Measurements from ENCODE around the gene OLFM1. TPM values are rescaled to one million over a fixed set of nuclear protein-coding genes. Genes with fewer than 3 reads are reported as not detected.
"Not testable (repeated sequence)": the region's sequence is repeated elsewhere in the genome, so short reads cannot be mapped to it uniquely, and the experiment has no call there.

OLFM1 gene
- total RNA-seq, 2 experiments from 2014 or later: not detected

- H3K4me3 Mint-ChIP-seq: no peak overlapping the region
- POLR2A ChIA-PET: no interaction called here
- DNase-seq: no peak
- peaks cover 7% of the 10 kb centered on the region for H3K4me1 Mint-ChIP-seq
- H3K36me3 Mint-ChIP-seq: no peaks in the 10 kb centered on the region
- no peaks in the 10 kb centered on the region for H3K9me3 Mint-ChIP-seq
- peaks cover 23% of the 10 kb centered on the region for H3K27me3 Mint-ChIP-seq
- no peak overlapping the region for H3K27ac Mint-ChIP-seq
- ATAC-seq (ENCODE audit: low read depth): no peak
Measured at GRCh38 chr9:135105211-135105745, 17.8 kb downstream of the OLFM1 start.

- no peak for DNase-seq
- ATAC-seq (ENCODE audit: low read depth): no peak
- POLR2A ChIA-PET: no interaction called here
- Mint-ChIP-seq H3K4me3 (no peak overlapping the region), H3K4me1 (peaks cover 7% of the 10 kb centered on the region), H3K9me3 (no peaks in the 10 kb centered on the region), H3K27ac (no peak overlapping the region), H3K27me3 (peaks cover 26% of the 10 kb centered on the region), H3K36me3 (no peaks in the 10 kb centered on the region)
Measured at GRCh38 chr9:135105938-135106491, 18.5 kb downstream of the OLFM1 start.

- H3K9me3 Mint-ChIP-seq: no peaks in the 10 kb centered on the region
- no peak overlapping the region for H3K4me3 Mint-ChIP-seq
- H3K36me3 Mint-ChIP-seq: no peaks in the 10 kb centered on the region
- H3K27me3 Mint-ChIP-seq: peaks cover 26% of the 10 kb centered on the region
- POLR2A ChIA-PET: no interaction called here
- no peak for DNase-seq
- no peak for ATAC-seq (ENCODE audit: low read depth)
- H3K27ac Mint-ChIP-seq: no peak overlapping the region
- peaks cover 7% of the 10 kb centered on the region for H3K4me1 Mint-ChIP-seq
Measured at GRCh38 chr9:135106551-135107270, 19.2 kb downstream of the OLFM1 start.

- no peaks in the 10 kb centered on the region for H3K9me3 Mint-ChIP-seq
- no peak overlapping the region for H3K27ac Mint-ChIP-seq
- ATAC-seq (ENCODE audit: low read depth): no peak
- peaks cover 26% of the 10 kb centered on the region for H3K27me3 Mint-ChIP-seq
- H3K4me1 Mint-ChIP-seq: peaks cover 7% of the 10 kb centered on the region
- DNase-seq: no peak
- no peaks in the 10 kb centered on the region for H3K36me3 Mint-ChIP-seq
- POLR2A ChIA-PET: no interaction called here
- H3K4me3 Mint-ChIP-seq: no peak overlapping the region
Measured at GRCh38 chr9:135107581-135108235, 20.2 kb downstream of the OLFM1 start.

- Mint-ChIP-seq H3K4me3 (no peak overlapping the region), H3K27me3 (peaks cover 26% of the 10 kb centered on the region), H3K4me1 (peaks cover 7% of the 10 kb centered on the region), H3K9me3 (no peaks in the 10 kb centered on the region), H3K27ac (no peak overlapping the region), H3K36me3 (no peaks in the 10 kb centered on the region)
- DNase-seq (no peak), ATAC-seq (ENCODE audit: low read depth) (peak; percentile 33)
- POLR2A ChIA-PET: no interaction called here
Measured at GRCh38 chr9:135108831-135109510, 21.5 kb downstream of the OLFM1 start.

- ATAC-seq (ENCODE audit: low read depth): no peak
- Mint-ChIP-seq H3K9me3 (no peaks in the 10 kb centered on the region), H3K4me1 (peaks cover 7% of the 10 kb centered on the region), H3K27me3 (peaks cover 26% of the 10 kb centered on the region), H3K36me3 (no peaks in the 10 kb centered on the region), H3K4me3 (no peak overlapping the region), H3K27ac (no peak overlapping the region)
- no peak for DNase-seq
- POLR2A ChIA-PET: no interaction called here
Measured at GRCh38 chr9:135109650-135110049, 22.2 kb downstream of the OLFM1 start.

GRCh38 chr9:135110416-135110815, 22.9 kb downstream of the OLFM1 start:
- ATAC-seq (ENCODE audit: low read depth) (no peak), DNase-seq (no peak)
- H3K36me3 Mint-ChIP-seq: no peaks in the 10 kb centered on the region
- peaks cover 7% of the 10 kb centered on the region for H3K4me1 Mint-ChIP-seq
- H3K27me3 Mint-ChIP-seq: peaks cover 26% of the 10 kb centered on the region
- no peak overlapping the region for H3K27ac Mint-ChIP-seq
- H3K4me3 Mint-ChIP-seq: no peak overlapping the region
- no peaks in the 10 kb centered on the region for H3K9me3 Mint-ChIP-seq
- POLR2A ChIA-PET: no interaction called here

- H3K4me1 Mint-ChIP-seq; H3K4me3 Mint-ChIP-seq; DNase-seq; POLR2A ChIA-PET; ATAC-seq (ENCODE audit: low read depth); H3K36me3 Mint-ChIP-seq; H3K27ac Mint-ChIP-seq; H3K9me3 Mint-ChIP-seq: not testable (repeated sequence)
- peaks cover 26% of the 10 kb centered on the region for H3K27me3 Mint-ChIP-seq
Measured at GRCh38 chr9:135111600-135111999, 24.1 kb downstream of the OLFM1 start.

- Mint-ChIP-seq H3K36me3 (no peaks in the 10 kb centered on the region), H3K4me3 (no peak overlapping the region), H3K4me1 (no peaks in the 10 kb centered on the region), H3K27me3 (no peaks in the 10 kb centered on the region), H3K27ac (no peak overlapping the region), H3K9me3 (no peaks in the 10 kb centered on the region)
- POLR2A ChIA-PET: no interaction called here
- ATAC-seq (ENCODE audit: low read depth): no peak
- no peak for DNase-seq
Measured at GRCh38 chr9:135116371-135116770, 28.9 kb downstream of the OLFM1 start.

GRCh38 chr9:135116881-135117280, 29.4 kb downstream of the OLFM1 start:
- no peaks in the 10 kb centered on the region for H3K9me3 Mint-ChIP-seq
- ATAC-seq (ENCODE audit: low read depth) (no peak), DNase-seq (no peak)
- no peaks in the 10 kb centered on the region for H3K36me3 Mint-ChIP-seq
- no peak overlapping the region for H3K27ac Mint-ChIP-seq
- no peaks in the 10 kb centered on the region for H3K4me1 Mint-ChIP-seq
- H3K27me3 Mint-ChIP-seq: no peaks in the 10 kb centered on the region
- POLR2A ChIA-PET: no interaction called here
- no peak overlapping the region for H3K4me3 Mint-ChIP-seq

GRCh38 chr9:135117281-135117680, 29.8 kb downstream of the OLFM1 start:
- no peak for DNase-seq
- POLR2A ChIA-PET: no interaction called here
- no peak overlapping the region for H3K27ac Mint-ChIP-seq
- no peaks in the 10 kb centered on the region for H3K9me3 Mint-ChIP-seq
- H3K4me1 Mint-ChIP-seq: no peaks in the 10 kb centered on the region
- ATAC-seq (ENCODE audit: low read depth): no peak
- H3K36me3 Mint-ChIP-seq: no peaks in the 10 kb centered on the region
- H3K27me3 Mint-ChIP-seq: no peaks in the 10 kb centered on the region
- no peak overlapping the region for H3K4me3 Mint-ChIP-seq

- ATAC-seq (ENCODE audit: low read depth) (no peak), DNase-seq (no peak)
- Mint-ChIP-seq H3K4me3 (no peak overlapping the region), H3K27ac (no peak overlapping the region), H3K9me3 (no peaks in the 10 kb centered on the region), H3K27me3 (no peaks in the 10 kb centered on the region), H3K36me3 (no peaks in the 10 kb centered on the region), H3K4me1 (no peaks in the 10 kb centered on the region)
- POLR2A ChIA-PET: no interaction called here
Measured at GRCh38 chr9:135119496-135120064, 32.1 kb downstream of the OLFM1 start.

- no peak for ATAC-seq (ENCODE audit: low read depth)
- H3K9me3 Mint-ChIP-seq: no peaks in the 10 kb centered on the region
- no peak overlapping the region for H3K27ac Mint-ChIP-seq
- no peaks in the 10 kb centered on the region for H3K4me1 Mint-ChIP-seq
- H3K4me3 Mint-ChIP-seq: no peak overlapping the region
- no peaks in the 10 kb centered on the region for H3K36me3 Mint-ChIP-seq
- DNase-seq: no peak
- POLR2A ChIA-PET: no interaction called here
- H3K27me3 Mint-ChIP-seq: no peaks in the 10 kb centered on the region
Measured at GRCh38 chr9:135120249-135120648, 32.8 kb downstream of the OLFM1 start.
